ENCODE data around the gene STK32C.

GRCh38 chr10:132178672-132179545, 128.8 kb downstream of the STK32C start:
- TF ChIP-seq CTCF (IDR thresholded peaks at IDR 0.05): no peak
- no peak for TF ChIP-seq POLR2AphosphoS5 (IDR thresholded peaks at IDR 0.05)
- TF ChIP-seq POLR2A (IDR thresholded peaks at IDR 0.05): no peak

Measured in suprapubic skin (tissue), 4 donors.